Stimulated activated CD8-positive, alpha-beta memory T cell treated with anti-CD3 and anti-CD28 coated beads, Interleukin-7, amount 100 ng/mL, for 24 hours (primary cell): ENCODE results near the gene AMY2A.
"Not testable (repeated sequence)": the region's sequence is repeated elsewhere in the genome, so short reads cannot be mapped to it uniquely, and the experiment has no call there.

Experiments
- DNase-seq: peaks from one replicate; pipeline ENCODE4 v3.0.0-alpha.2; 2020; ENCODE audit warnings: low read depth

AMY2A gene

GRCh38 chr1:103616994-103617477 is at the start of gene AMY2A:
Gene AMY2A (plus strand): TSS chr1:103617427. CDS start chr1:103617441, 14 bp downstream.
- not testable (repeated sequence) for DNase-seq

GRCh38 chr1:103569493-103569892 is 47.7 kb upstream of the AMY2A start:
- DNase-seq = no peak

- not testable (repeated sequence) for DNase-seq
Observed at GRCh38 chr1:103571289-103571688, 45.9 kb upstream of the AMY2A start, which contains the start of gene AMY2B. Gene AMY2B (plus strand): TSS chr1:103571589. CDS start chr1:103571603, 14 bp downstream.

- no peak for DNase-seq
Observed at GRCh38 chr1:103576065-103576464, 41.2 kb upstream of the AMY2A start.

GRCh38 chr1:103576784-103577183 is 40.4 kb upstream of the AMY2A start:
- not testable (repeated sequence) for DNase-seq

- no peak for DNase-seq
Observed at GRCh38 chr1:103582464-103582863, 34.8 kb upstream of the AMY2A start.

- no peak for DNase-seq
Observed at GRCh38 chr1:103583887-103584286, 33.3 kb upstream of the AMY2A start.

GRCh38 chr1:103584537-103584936 is 32.7 kb upstream of the AMY2A start:
- no peak for DNase-seq

- not testable (repeated sequence) for DNase-seq
Observed at GRCh38 chr1:103602740-103603139, 14.5 kb upstream of the AMY2A start.

- no peak for DNase-seq
Observed at GRCh38 chr1:103616362-103616761, 865 bp upstream of the AMY2A start.

- DNase-seq = not testable (repeated sequence)
Observed at GRCh38 chr1:103627436-103627835, 10.2 kb downstream of the AMY2A start.

GRCh38 chr1:103641194-103641593 is 24.0 kb downstream of the AMY2A start:
- DNase-seq = not testable (repeated sequence)

GRCh38 chr1:103643908-103644307 is 26.7 kb downstream of the AMY2A start:
- not testable (repeated sequence) for DNase-seq

GRCh38 chr1:103650305-103650704 is 33.1 kb downstream of the AMY2A start:
- DNase-seq = not testable (repeated sequence)

- not testable (repeated sequence) for DNase-seq
Observed at GRCh38 chr1:103650889-103651288, 33.7 kb downstream of the AMY2A start.

- not testable (repeated sequence) for DNase-seq
Observed at GRCh38 chr1:103654133-103654532, 36.9 kb downstream of the AMY2A start.

- DNase-seq = not testable (repeated sequence)
Observed at GRCh38 chr1:103655460-103655859, 38.2 kb downstream of the AMY2A start, which contains the start of gene AMY1A. Gene AMY1A (plus strand): TSS chr1:103655760. CDS start chr1:103656331, 571 bp downstream.
